GM18868 (cell line): Measurements from ENCODE around the gene ACOD1.
"Not testable (repeated sequence)": the region's sequence is repeated elsewhere in the genome, so short reads cannot be mapped to it uniquely, and the experiment has no call there.

Source experiments
- ATAC-seq: cut with Tn5 transposase; IDR thresholded peaks from one replicate; pipeline ENCODE4 v1.9.1; 2021; ENCODE audit warnings: mild to moderate bottlenecking, moderate library complexity; ENCODE audit not compliant: unreplicated experiment

The ACOD1 gene

GRCh38 chr13:76950101-76950500, 1.8 kb downstream of the ACOD1 start:
- ATAC-seq: no peak

- no peak for ATAC-seq
These were observed 5.7 kb downstream of the ACOD1 start for GRCh38 chr13:76953968-76954367.

- ATAC-seq: no peak
These were observed 6.2 kb downstream of the ACOD1 start for GRCh38 chr13:76954538-76954937.

DNA sequence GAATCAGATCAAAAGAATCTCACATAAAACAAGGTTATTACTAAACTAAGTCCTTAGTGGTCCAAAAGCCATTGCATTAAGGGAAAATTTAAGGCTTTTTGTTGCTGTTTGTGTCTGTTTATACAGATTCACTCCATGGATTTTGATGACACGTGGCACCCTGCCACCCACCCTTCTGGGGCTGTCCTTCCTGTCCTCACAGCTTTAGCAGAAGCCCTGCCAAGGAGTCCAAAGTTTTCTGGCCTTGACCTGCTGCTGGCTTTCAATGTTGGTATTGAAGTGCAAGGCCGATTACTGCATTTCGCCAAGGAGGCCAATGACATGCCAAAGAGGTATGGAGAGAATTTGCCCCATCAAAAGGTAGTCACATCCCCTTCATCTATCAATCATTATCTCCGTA, 6.9 kb downstream of the ACOD1 start:
- ATAC-seq: no peak

DNA sequence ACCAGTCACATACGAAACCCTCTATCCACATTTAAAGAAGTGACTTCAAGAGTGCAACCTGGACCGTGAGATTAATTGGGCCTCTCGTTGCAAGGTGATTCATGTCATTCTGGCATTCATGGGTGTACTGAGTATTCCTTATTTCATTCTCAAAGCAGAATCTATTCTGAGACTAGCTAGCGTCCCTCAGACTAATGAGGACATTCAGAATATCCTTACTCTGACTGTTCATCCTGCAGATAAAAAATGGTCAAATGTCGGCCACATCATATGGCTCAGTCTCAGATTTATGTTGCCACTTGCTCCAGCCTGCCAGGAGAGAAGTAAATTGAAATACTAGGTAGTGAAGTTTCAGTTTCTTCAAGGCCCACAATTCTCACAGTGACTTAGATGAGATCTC, 7.3 kb downstream of the ACOD1 start:
- no peak for ATAC-seq

GRCh38 chr13:76958841-76959432, 10.6 kb downstream of the ACOD1 start:
- no peak for ATAC-seq

DNA sequence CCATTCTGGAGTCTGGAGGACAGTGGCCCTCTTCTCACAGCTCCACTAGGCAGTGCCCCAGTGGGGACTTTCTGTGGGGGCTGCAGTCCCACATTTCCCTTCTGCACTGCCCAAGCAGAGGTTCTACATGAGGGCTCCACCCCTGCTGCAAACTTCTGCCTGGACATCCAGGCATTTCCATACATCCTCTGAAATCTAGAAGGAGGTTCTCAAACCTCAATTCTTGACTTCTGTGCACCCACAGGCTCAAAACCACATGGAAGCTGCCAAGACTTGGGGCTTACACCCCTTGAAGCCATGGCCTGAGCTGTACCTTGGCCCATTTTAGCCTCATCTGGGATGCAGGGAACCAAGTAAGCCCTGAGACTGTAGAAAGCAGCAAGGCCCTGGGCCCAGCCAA, 11.4 kb downstream of the ACOD1 start:
- not testable (repeated sequence) for ATAC-seq

- no peak for ATAC-seq
These were observed 17.6 kb downstream of the ACOD1 start for GRCh38 chr13:76965759-76966421.

DNA sequence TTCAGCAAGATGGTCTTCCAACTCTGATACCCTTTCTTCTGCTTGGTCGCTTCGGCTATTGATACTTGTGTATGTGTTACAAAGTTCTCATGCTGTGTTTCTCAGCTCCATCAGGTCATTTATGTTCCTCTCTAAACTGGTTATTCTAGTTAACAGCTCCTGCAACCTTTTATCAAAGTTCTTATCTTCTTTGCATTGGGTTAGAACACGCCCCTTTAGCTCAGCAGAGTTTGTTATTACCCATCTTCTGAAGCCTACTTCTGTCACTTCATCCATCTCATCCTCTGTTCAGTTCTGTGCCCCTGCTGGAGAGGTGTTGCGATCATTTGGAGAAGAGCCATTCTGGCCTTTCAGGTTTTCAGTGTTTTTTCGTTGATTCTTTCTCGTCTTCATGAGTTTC, 18.7 kb downstream of the ACOD1 start:
- no peak for ATAC-seq

GRCh38 chr13:76968041-76968440, 19.7 kb downstream of the ACOD1 start:
- ATAC-seq: no peak

- no peak for ATAC-seq
These were observed 21.4 kb downstream of the ACOD1 start for GRCh38 chr13:76969488-76970365.

DNA sequence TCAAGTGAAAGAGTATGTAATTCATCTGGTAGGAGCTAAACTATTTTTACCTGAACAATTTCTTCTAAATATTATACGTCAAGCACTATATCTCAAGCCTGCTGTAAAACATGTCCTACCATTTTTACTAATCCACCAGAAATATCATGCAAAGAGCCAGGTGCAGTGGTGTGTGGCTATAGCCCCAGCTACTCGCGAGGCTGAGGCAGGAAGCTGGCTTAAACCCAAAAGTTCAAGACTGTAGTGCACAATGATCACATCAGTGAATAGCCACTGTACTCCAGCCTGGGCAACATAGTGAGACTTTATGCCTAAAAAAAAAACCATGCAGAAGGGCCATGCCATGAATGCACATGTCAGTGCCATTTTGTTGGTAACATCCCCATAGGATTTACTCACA, 22.9 kb downstream of the ACOD1 start:
- ATAC-seq: peak; percentile 83

DNA sequence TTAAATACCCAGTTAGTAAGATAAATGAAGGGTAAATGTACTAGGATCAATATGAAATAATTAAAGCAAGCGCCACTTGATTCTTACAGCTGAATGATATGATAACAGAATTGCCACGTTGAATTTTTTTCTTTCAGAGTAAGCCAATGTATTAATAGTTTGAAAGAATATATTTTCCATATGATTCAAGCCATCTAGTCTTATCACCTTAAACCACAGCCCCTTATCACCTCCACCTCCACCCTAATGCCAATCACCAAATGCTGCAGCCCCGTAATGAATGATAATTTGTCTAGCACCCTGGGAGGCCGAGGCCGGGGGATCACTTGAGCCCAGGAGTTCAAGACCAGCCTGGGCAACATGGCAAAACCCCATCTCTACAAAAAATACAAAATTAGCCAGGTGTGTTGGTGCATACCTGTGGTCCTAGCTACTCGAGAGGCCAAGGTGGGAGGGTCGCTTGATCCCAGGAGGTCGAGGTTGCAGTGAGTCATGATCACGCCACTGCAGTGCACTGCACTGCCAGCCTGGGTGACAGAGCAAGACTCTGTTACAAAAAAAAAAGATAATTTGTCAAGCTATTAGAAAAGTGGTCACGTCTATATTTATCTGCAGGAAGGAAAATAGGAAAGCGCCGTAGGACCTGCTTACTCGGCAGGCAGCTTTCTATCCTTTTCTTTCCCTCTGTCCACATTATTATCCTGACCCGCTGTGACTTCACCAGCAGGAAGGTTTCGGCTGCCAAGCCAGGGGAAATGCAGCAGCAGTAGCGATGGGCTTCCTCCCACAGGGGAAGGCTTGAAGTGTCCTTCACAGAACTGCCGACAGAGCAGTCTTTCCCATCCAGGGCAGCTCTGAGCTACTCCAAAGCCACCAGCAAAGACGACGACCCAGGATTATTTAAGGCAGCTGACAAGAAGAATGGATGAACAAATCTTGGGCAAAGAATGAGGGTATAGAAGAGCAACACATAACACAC, 23.8 kb downstream of the ACOD1 start:
- no peak for ATAC-seq

DNA sequence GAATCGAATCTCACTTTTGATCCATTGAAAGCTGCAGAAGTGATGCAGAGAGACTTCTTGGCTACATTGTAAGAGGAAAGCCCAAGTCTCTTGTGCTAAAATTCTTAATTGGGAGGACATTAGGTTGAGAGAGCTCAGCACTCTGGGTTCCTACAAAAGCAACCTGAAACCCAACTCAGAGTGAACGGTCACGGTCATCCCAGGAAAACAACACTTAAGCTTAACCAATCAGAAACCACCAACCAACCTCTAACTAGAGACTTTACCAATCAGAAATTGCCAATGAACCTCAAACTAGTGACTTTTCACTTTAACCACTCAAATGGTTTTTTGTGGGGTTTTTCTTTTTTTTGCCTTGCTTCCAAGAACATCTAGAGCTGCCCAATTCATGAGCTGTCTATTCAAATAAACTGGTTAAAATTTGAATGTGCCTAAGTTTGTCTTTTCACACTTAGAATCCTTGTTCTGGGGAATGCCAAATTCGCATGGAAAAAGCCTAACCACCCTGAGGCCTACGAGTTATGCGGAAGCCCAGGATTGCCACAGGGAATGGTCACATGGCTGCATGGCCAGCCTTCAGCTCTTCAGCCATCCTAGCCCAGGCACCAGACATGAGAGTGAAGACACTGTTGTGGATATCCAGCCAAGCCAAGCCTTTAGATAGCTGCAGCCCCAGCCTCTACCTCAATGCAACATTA, 25.8 kb downstream of the ACOD1 start:
- no peak for ATAC-seq

GRCh38 chr13:76974618-76974975, 26.3 kb downstream of the ACOD1 start:
- ATAC-seq: no peak

DNA sequence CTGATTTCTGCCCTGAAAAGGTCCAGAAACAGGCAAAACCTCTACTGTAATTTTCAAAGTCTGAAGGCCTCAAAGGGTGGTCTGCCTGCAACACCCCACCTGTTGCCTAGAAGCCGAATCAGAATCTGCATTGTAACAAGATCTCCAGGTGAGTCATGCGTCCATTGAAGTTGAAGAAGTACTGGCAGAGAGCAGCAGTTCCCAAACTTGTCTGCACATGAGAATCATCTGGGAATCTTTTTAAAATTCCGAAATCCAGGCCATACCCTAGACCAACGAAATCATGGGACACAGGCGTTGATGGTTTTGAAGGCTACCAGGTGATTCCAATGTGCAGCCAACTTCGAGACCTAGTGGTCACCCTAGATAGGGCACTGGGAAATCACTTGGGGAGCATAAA, 27.6 kb downstream of the ACOD1 start:
- ATAC-seq: no peak

GRCh38 chr13:76976490-76976889, 28.2 kb downstream of the ACOD1 start:
- no peak for ATAC-seq

DNA sequence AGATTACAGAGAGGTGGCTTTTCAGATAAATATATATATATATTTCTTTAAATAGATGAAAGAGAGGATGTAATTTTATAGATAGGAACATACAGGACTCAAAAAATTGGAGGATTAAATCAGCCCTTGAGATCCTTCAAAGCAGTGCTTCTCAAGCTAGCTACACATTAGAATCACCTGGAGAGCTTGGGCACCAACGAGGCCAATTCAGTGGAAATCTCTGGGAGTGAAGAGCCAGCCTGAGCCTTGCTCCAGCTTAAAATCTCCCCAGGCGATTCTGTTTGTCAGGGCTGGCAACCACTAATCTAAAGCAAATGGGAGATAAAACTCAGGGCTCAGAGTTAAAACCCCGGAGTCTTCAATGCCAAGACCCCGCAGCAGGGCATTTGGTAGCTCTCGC, 28.6 kb downstream of the ACOD1 start:
- ATAC-seq: no peak

GRCh38 chr13:76980075-76980718, 31.9 kb downstream of the ACOD1 start:
- peak; percentile 99 for ATAC-seq

GRCh38 chr13:76982061-76982460, 33.8 kb downstream of the ACOD1 start:
- ATAC-seq: no peak
